ENCODE data around the gene NPNT.

NPNT gene

DNA sequence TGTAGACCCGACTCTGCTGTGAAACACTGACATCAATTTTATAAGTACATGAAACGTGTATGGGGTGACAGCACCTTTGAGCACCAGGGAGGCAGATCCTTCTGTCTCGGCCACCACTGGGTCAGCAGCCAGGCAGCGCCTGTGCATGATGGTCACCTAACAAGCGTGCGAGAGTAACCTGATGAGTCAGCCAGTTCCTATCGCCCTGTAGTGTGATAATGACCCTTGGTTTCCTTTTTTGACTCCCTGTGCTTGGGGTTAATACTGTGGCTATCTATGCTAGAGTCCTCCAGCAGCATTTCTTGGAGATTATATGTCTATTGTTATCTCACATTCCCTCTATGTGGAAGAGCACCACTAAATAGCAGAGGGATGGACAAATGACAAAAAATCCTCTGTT is 101.6 kb downstream of the NPNT start:
- no peak for ATAC-seq

DNA sequence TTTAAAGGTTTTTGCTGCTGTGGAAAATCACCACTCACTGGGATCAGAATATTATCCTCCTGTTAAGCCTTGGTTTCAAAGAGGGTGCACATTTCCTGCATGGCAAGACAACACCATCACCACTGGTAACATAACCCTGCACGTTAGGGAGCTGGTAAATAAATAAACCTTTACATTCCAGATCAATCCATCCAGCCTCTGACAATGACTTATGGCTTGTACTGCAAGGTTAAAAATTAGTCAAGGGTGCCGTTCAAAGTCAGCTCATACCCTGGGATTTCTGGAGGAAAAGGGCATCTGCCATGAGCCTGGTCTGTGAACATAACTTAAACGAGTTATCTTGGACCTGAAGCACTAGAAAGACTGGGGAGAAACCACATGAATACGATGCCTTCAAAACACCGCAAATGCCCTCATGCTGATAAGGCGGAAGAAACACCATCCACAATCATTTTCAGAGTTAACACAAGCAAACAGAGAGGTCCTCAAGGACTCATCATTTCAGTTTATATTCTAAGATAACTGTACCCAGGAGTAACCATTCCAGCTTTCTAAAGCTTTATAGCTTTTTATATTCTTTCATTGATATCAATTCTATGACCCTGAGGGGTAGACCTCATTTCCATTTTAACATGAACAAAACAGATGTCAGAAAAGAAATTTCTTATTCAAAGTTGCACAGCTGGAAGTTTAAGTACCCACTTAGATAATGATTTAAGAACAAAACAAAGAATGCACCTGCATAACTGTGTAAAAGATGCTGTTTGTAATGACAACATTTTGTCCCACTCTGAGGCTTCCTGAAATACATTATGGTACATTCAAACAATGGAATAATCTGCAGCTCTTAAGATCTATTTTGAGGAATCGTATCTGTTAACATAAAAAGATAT is 103.1 kb downstream of the NPNT start:
- ATAC-seq = no peak
- TF ChIP-seq ZFP3 (CRISPR knock-in tag; IDR thresholded peaks at IDR 0.05) (no peak), OSR1 (CRISPR knock-in tag; IDR thresholded peaks at IDR 0.05) (no peak), ZC3H10 (CRISPR knock-in tag; IDR thresholded peaks at IDR 0.05) (no peak), ZNF70 (CRISPR knock-in tag; IDR thresholded peaks at IDR 0.05) (no peak), BACH2 (CRISPR knock-in tag; IDR thresholded peaks at IDR 0.05; ENCODE audit: borderline replicate concordance) (no peak), ZNF565 (CRISPR knock-in tag; conservative IDR thresholded peaks at IDR 0.05; ENCODE audit: low read depth) (no peak), RARB (CRISPR knock-in tag; IDR thresholded peaks at IDR 0.05) (no peak), ZNF8 (CRISPR knock-in tag; IDR thresholded peaks at IDR 0.05) (no peak)
- TF ChIP-seq, protein P1, sequence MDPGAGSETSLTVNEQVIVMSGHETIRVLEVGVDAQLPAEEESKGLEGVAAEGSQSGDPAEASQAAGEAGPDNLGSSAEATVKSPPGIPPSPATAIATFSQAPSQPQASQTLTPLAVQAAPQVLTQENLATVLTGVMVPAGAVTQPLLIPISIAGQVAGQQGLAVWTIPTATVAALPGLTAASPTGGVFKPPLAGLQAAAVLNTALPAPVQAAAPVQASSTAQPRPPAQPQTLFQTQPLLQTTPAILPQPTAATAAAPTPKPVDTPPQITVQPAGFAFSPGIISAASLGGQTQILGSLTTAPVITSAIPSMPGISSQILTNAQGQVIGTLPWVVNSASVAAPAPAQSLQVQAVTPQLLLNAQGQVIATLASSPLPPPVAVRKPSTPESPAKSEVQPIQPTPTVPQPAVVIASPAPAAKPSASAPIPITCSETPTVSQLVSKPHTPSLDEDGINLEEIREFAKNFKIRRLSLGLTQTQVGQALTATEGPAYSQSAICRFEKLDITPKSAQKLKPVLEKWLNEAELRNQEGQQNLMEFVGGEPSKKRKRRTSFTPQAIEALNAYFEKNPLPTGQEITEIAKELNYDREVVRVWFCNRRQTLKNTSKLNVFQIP (CRISPR knock-in tag; IDR thresholded peaks at IDR 0.05; ENCODE audit: borderline replicate concordance, low read depth) = no peak

More for the DNA sequence above, 101.6 kb downstream of the NPNT start:
- TF ChIP-seq ZNF565 (CRISPR knock-in tag; conservative IDR thresholded peaks at IDR 0.05; ENCODE audit: low read depth) (no peak), CSDC2 (CRISPR knock-in tag; IDR thresholded peaks at IDR 0.05) (no peak), SNAI2 (CRISPR knock-in tag; IDR thresholded peaks at IDR 0.05) (no peak), TCF4 (CRISPR knock-in tag; IDR thresholded peaks at IDR 0.05; ENCODE audit: borderline replicate concordance) (no peak), ESRRG (CRISPR knock-in tag; IDR thresholded peaks at IDR 0.05) (no peak), RARB (CRISPR knock-in tag; IDR thresholded peaks at IDR 0.05) (no peak), ZC3H10 (CRISPR knock-in tag; IDR thresholded peaks at IDR 0.05) (no peak)
- TF ChIP-seq, protein P2, sequence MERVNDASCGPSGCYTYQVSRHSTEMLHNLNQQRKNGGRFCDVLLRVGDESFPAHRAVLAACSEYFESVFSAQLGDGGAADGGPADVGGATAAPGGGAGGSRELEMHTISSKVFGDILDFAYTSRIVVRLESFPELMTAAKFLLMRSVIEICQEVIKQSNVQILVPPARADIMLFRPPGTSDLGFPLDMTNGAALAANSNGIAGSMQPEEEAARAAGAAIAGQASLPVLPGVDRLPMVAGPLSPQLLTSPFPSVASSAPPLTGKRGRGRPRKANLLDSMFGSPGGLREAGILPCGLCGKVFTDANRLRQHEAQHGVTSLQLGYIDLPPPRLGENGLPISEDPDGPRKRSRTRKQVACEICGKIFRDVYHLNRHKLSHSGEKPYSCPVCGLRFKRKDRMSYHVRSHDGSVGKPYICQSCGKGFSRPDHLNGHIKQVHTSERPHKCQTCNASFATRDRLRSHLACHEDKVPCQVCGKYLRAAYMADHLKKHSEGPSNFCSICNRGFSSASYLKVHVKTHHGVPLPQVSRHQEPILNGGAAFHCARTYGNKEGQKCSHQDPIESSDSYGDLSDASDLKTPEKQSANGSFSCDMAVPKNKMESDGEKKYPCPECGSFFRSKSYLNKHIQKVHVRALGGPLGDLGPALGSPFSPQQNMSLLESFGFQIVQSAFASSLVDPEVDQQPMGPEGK (CRISPR knock-in tag; IDR thresholded peaks at IDR 0.05; ENCODE audit: borderline replicate concordance) = no peak
- TF ChIP-seq, protein P3, sequence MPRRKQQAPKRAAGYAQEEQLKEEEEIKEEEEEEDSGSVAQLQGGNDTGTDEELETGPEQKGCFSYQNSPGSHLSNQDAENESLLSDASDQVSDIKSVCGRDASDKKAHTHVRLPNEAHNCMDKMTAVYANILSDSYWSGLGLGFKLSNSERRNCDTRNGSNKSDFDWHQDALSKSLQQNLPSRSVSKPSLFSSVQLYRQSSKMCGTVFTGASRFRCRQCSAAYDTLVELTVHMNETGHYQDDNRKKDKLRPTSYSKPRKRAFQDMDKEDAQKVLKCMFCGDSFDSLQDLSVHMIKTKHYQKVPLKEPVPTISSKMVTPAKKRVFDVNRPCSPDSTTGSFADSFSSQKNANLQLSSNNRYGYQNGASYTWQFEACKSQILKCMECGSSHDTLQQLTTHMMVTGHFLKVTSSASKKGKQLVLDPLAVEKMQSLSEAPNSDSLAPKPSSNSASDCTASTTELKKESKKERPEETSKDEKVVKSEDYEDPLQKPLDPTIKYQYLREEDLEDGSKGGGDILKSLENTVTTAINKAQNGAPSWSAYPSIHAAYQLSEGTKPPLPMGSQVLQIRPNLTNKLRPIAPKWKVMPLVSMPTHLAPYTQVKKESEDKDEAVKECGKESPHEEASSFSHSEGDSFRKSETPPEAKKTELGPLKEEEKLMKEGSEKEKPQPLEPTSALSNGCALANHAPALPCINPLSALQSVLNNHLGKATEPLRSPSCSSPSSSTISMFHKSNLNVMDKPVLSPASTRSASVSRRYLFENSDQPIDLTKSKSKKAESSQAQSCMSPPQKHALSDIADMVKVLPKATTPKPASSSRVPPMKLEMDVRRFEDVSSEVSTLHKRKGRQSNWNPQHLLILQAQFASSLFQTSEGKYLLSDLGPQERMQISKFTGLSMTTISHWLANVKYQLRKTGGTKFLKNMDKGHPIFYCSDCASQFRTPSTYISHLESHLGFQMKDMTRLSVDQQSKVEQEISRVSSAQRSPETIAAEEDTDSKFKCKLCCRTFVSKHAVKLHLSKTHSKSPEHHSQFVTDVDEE (CRISPR knock-in tag; IDR thresholded peaks at IDR 0.05) = no peak

DNA sequence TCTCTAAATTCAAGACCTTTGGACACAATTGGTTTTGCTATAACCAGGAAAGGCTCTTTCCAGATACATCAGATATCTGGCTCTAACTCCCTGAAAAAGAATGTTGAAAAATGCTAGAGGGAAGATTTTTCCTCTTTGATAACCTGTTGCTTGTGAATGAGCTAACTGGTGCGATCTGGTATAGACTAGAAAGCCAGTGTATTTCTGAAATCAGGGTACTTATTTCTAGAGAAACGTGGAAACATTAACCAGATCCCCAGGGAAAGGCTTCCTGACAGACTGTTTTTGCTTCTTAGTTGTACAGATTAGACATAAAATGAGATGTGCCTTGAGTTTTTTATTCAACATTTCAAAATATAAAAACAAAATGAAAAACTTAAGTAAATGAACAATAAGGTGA is 107.7 kb downstream of the NPNT start:
- TF ChIP-seq, protein P3 (CRISPR knock-in tag; IDR thresholded peaks at IDR 0.05) = no peak
- no peak for TF ChIP-seq CSDC2 (CRISPR knock-in tag; IDR thresholded peaks at IDR 0.05)
- TF ChIP-seq OSR1 (CRISPR knock-in tag; IDR thresholded peaks at IDR 0.05) = no peak
- TF ChIP-seq GLIS3 (CRISPR knock-in tag; IDR thresholded peaks at IDR 0.05) = no peak
- TF ChIP-seq ESRRG (CRISPR knock-in tag; IDR thresholded peaks at IDR 0.05) = no peak
- TF ChIP-seq ZNF70 (CRISPR knock-in tag; IDR thresholded peaks at IDR 0.05) = no peak
- no peak for TF ChIP-seq ARNTL (CRISPR knock-in tag; IDR thresholded peaks at IDR 0.05; ENCODE audit: borderline replicate concordance, low read depth)
- TF ChIP-seq BACH2 (CRISPR knock-in tag; IDR thresholded peaks at IDR 0.05; ENCODE audit: borderline replicate concordance) = no peak
- no peak for TF ChIP-seq ZFP3 (CRISPR knock-in tag; IDR thresholded peaks at IDR 0.05)
- no peak for ATAC-seq

All from SK-N-SH treated with all-trans-retinoic acid at 6 μM for 48 hours (cell line).